ENCODE measurements around the gene PHF1.
"Not testable (repeated sequence)": the region's sequence is repeated elsewhere in the genome, so short reads cannot be mapped to it uniquely, and the experiment has no call there.

GRCh38 chr6:33363486-33363885 lies 47.3 kb upstream of the PHF1 start:
- TF ChIP-seq CTCF, POLR2A (IDR thresholded peaks at IDR 0.05): not testable (repeated sequence)

All from esophagus squamous epithelium (tissue), 4 donors.